ENCODE data around the gene DLX1. TPM values are rescaled to one million over a fixed set of nuclear protein-coding genes. Genes with fewer than 3 reads are reported as not detected.

The DLX1 gene
- total RNA-seq, 1 experiment from 2014 or later: 2.0 TPM

GRCh38 chr2:172120118-172120517, 34.8 kb downstream of the DLX1 start:
- Histone ChIP-seq H2AFZ (ENCODE audit: low read depth, low read length, poor library complexity, severe bottlenecking) (peak overlapping the region; percentile 16), H3K9me2 (ENCODE audit: insufficient read depth) (no peaks in the 10 kb centered on the region), H4K20me1 (ENCODE audit: insufficient read depth) (no peaks in the 10 kb centered on the region), H3K4me3 (replicated peaks in 1 of 2; ENCODE audit: low read depth in 1 of 2, low read length in 2 of 2) (no peak overlapping the region), H3K27me3 (ENCODE audit: insufficient read depth, low read length) (no peaks in the 10 kb centered on the region), H3K4me1 (ENCODE audit: control insufficient read depth in 1 of 2, insufficient read depth in 2 of 2, low read length in 2 of 2) (peaks cover 12 to 28% of the 10 kb centered on the region in 2 experiments; a peak in 3 of 4 replicates), H3K9me3 (ENCODE audit: control insufficient read depth in 1 of 2, insufficient read depth in 1 of 2, low read depth in 1 of 2, low read length in 2 of 2) (no peaks in the 10 kb centered on the region), H3K27ac (ENCODE audit: low read depth, low read length) (no peak overlapping the region), H3K36me3 (ENCODE audit: control insufficient read depth in 1 of 2, insufficient read depth in 2 of 2, low read length in 2 of 2) (no peaks in the 10 kb centered on the region), H3K9ac (ENCODE audit: low read length) (no peak overlapping the region), H3K4me2 (ENCODE audit: low read length) (no peak overlapping the region), H3K79me2 (ENCODE audit: insufficient read depth, low read length) (no peaks in the 10 kb centered on the region)
- TF ChIP-seq FOSL1 (IDR thresholded peaks at IDR 0.05; ENCODE audit: low read depth): no peak
- TF ChIP-seq ZNF274 (IDR thresholded peaks at IDR 0.05; ENCODE audit: low read depth, low read length): no peak
- TF ChIP-seq ZBTB33 (IDR thresholded peaks at IDR 0.05; ENCODE audit: extremely low read depth, insufficient replicate concordance, low read length): no peak
- TF ChIP-seq RAD21 (IDR thresholded peaks at IDR 0.05; ENCODE audit: low read depth): no peak
- TF ChIP-seq CEBPB (IDR thresholded peaks at IDR 0.05; ENCODE audit: low read depth): no peak
- no peak for TF ChIP-seq EGR1 (IDR thresholded peaks at IDR 0.05; ENCODE audit: low read depth)
- TF ChIP-seq EZH2phosphoT487 (IDR thresholded peaks at IDR 0.05; ENCODE audit: borderline replicate concordance): no peak
- no peak for TF ChIP-seq TCF7L2 (IDR thresholded peaks at IDR 0.05; ENCODE audit: borderline replicate concordance, extremely low read depth, insufficient read depth, insufficient read length)
- no peak for TF ChIP-seq JUND (IDR thresholded peaks at IDR 0.05)
- TF ChIP-seq POLR2A (IDR thresholded peaks at IDR 0.05; ENCODE audit: borderline replicate concordance, extremely low read depth, insufficient read depth, insufficient read length): no peak
- TF ChIP-seq MAX (IDR thresholded peaks at IDR 0.05): no peak
- TF ChIP-seq POLR2AphosphoS5 (IDR thresholded peaks at IDR 0.05; ENCODE audit: low read depth, low read length): no peak
- no peak for TF ChIP-seq ELF1 (IDR thresholded peaks at IDR 0.05; ENCODE audit: borderline replicate concordance, low read depth)
- no peak for TF ChIP-seq CTCF (IDR thresholded peaks at IDR 0.05 in 2 of 3, conservative IDR thresholded peaks at IDR 0.05 in 1 of 3; ENCODE audit: borderline replicate concordance in 1 of 3, insufficient read depth in 1 of 3, low read depth in 2 of 3, low read length in 2 of 3)
- TF ChIP-seq SRF (IDR thresholded peaks at IDR 0.05; ENCODE audit: low read depth): no peak
- TF ChIP-seq REST (IDR thresholded peaks at IDR 0.05; ENCODE audit: low read depth): no peak
- DNase-seq (ENCODE audit: low read depth, low spot score) (no peak), ATAC-seq (no peak)
- CTCF ChIA-PET: interaction anchor here (1.3 kb wide), 1 partner anchor 546 kb away, joined by 3 read pairs; no protein-coding TSS in a partner anchor
- POLR2A ChIA-PET: no interaction called here
- RAD21 ChIA-PET (ENCODE audit: low non-redundant PET in 1 of 2, low total read pairs in 2 of 2, uncharacterized antibody in 2 of 2, unreplicated experiment in 2 of 2): no interaction called here
- intact Hi-C loops (cut with micrococcal nuclease): no loop called here
- no TSS peak for BruUV-seq (replicated peaks)
